ENCODE measurements around the gene ACAP3.

ACAP3 gene

GRCh38 chr1:1299686-1300351, 7.9 kb downstream of the ACAP3 start:
- DNase-seq (ENCODE audit: low read depth) = no peak
- no peak overlapping the region for H3K4me3 ChIP-seq (ENCODE audit: control insufficient read depth, low read depth, low read length)
- TF ChIP-seq CTCF (conservative IDR thresholded peaks at IDR 0.05; ENCODE audit: control insufficient read depth, insufficient read depth, low read depth, low read length) = peak; percentile 23

GRCh38 chr1:1298861-1299685, 8.7 kb downstream of the ACAP3 start:
- TF ChIP-seq CTCF (conservative IDR thresholded peaks at IDR 0.05; ENCODE audit: control insufficient read depth, insufficient read depth, low read depth, low read length) = no peak
- no peak for DNase-seq (ENCODE audit: low read depth)
- H3K4me3 ChIP-seq (ENCODE audit: control insufficient read depth, low read depth, low read length) = no peak overlapping the region

- no peak overlapping the region for H3K4me3 ChIP-seq (ENCODE audit: control insufficient read depth, low read depth, low read length)
- DNase-seq (ENCODE audit: low read depth) = no peak
- TF ChIP-seq CTCF (conservative IDR thresholded peaks at IDR 0.05; ENCODE audit: control insufficient read depth, insufficient read depth, low read depth, low read length) = no peak
These were observed 9.8 kb downstream of the ACAP3 start for GRCh38 chr1:1297802-1298424.

GRCh38 chr1:1296070-1297061, 11.4 kb downstream of the ACAP3 start:
- no peak overlapping the region for H3K4me3 ChIP-seq (ENCODE audit: control insufficient read depth, low read depth, low read length)
- TF ChIP-seq CTCF (conservative IDR thresholded peaks at IDR 0.05; ENCODE audit: control insufficient read depth, insufficient read depth, low read depth, low read length) = no peak
- no peak for DNase-seq (ENCODE audit: low read depth)

- no peak overlapping the region for H3K4me3 ChIP-seq (ENCODE audit: control insufficient read depth, low read depth, low read length)
- no peak for DNase-seq (ENCODE audit: low read depth)
- no peak for TF ChIP-seq CTCF (conservative IDR thresholded peaks at IDR 0.05; ENCODE audit: control insufficient read depth, insufficient read depth, low read depth, low read length)
These were observed 12.4 kb downstream of the ACAP3 start for GRCh38 chr1:1295154-1295923.
